ENCODE data around the gene LRP8. TPM values are rescaled to one million over a fixed set of nuclear protein-coding genes. Genes with fewer than 3 reads are reported as not detected.

Gene LRP8
- total and polyA plus RNA-seq, 2 experiments from 2014 or later = 2.4 to 2.7 TPM

- H3K79me2 ChIP-seq = no peaks in the 10 kb centered on the region
- no peak for DNase-seq (ENCODE audit: low spot score)
- H4K20me1 ChIP-seq (ENCODE audit: insufficient read depth, poor library complexity, severe bottlenecking) = no peaks in the 10 kb centered on the region
- H3K9me2 ChIP-seq (replicated peaks; ENCODE audit: insufficient read depth) = no peaks in the 10 kb centered on the region
- no peaks in the 10 kb centered on the region for H3K36me3 ChIP-seq (replicated peaks; ENCODE audit: insufficient read depth, low read depth)
- H3K4me3 ChIP-seq = no peak overlapping the region
- H3K27ac ChIP-seq = no peak overlapping the region
- no peaks in the 10 kb centered on the region for H3K4me1 ChIP-seq (ENCODE audit: insufficient read depth)
- 90% methylated on average over 11 of the region's 11 CpGs for whole genome bisulfite sequencing (ENCODE audit: low lambda C conversion rate, missing lambda C conversion rate)
- no peak overlapping the region for H2AFZ ChIP-seq
- TF ChIP-seq CTCF (IDR thresholded peaks at IDR 0.05; ENCODE audit: poor library complexity) = no peak
- no peak for TF ChIP-seq EZH2phosphoT487 (IDR thresholded peaks at IDR 0.05; ENCODE audit: low read depth, severe bottlenecking, unreplicated experiment)
- no peak for TF ChIP-seq EZH2 (IDR thresholded peaks at IDR 0.05; ENCODE audit: borderline replicate concordance)
- no peaks in the 10 kb centered on the region for H3K9me3 ChIP-seq (ENCODE audit: low read depth)
- peaks cover 3% of the 10 kb centered on the region for H3K27me3 ChIP-seq
- H3K4me2 ChIP-seq = no peak overlapping the region
These were observed 41.3 kb upstream of the LRP8 start for GRCh38 chr1:53369034-53369750.

- Histone ChIP-seq H3K9me2 (replicated peaks; ENCODE audit: insufficient read depth) (no peaks in the 10 kb centered on the region), H2AFZ (no peak overlapping the region), H3K36me3 (replicated peaks; ENCODE audit: insufficient read depth, low read depth) (no peaks in the 10 kb centered on the region)
These were observed 40.6 kb upstream of the LRP8 start for GRCh38 chr1:53368314-53369033.

GRCh38 chr1:53367503-53368313 is 39.8 kb upstream of the LRP8 start:
- TF ChIP-seq EZH2phosphoT487 (IDR thresholded peaks at IDR 0.05; ENCODE audit: low read depth, severe bottlenecking, unreplicated experiment) (no peak), CTCF (IDR thresholded peaks at IDR 0.05; ENCODE audit: poor library complexity) (no peak), EZH2 (IDR thresholded peaks at IDR 0.05; ENCODE audit: borderline replicate concordance) (no peak)
- no peak overlapping the region for H3K4me2 ChIP-seq
- no peaks in the 10 kb centered on the region for H3K79me2 ChIP-seq
- no peaks in the 10 kb centered on the region for H3K36me3 ChIP-seq (replicated peaks; ENCODE audit: insufficient read depth, low read depth)
- no peak overlapping the region for H2AFZ ChIP-seq
- no peak overlapping the region for H3K27ac ChIP-seq
- H3K4me3 ChIP-seq = no peak overlapping the region
- H4K20me1 ChIP-seq (ENCODE audit: insufficient read depth, poor library complexity, severe bottlenecking) = no peaks in the 10 kb centered on the region
- no peaks in the 10 kb centered on the region for H3K9me2 ChIP-seq (replicated peaks; ENCODE audit: insufficient read depth)
- peaks cover 3% of the 10 kb centered on the region for H3K27me3 ChIP-seq
- DNase-seq (ENCODE audit: low spot score) = no peak
- WGBS (ENCODE audit: low lambda C conversion rate, missing lambda C conversion rate) = 71% methylated on average over 7 of the region's 7 CpGs
- H3K4me1 ChIP-seq (ENCODE audit: insufficient read depth) = no peaks in the 10 kb centered on the region
- no peaks in the 10 kb centered on the region for H3K9me3 ChIP-seq (ENCODE audit: low read depth)

More at GRCh38 chr1:53368314-53369033, 40.6 kb upstream of the LRP8 start:
- Histone ChIP-seq H3K79me2 (no peaks in the 10 kb centered on the region), H3K4me2 (no peak overlapping the region), H3K27me3 (peaks cover 3% of the 10 kb centered on the region), H3K27ac (no peak overlapping the region), H3K4me3 (no peak overlapping the region), H3K9me3 (ENCODE audit: low read depth) (no peaks in the 10 kb centered on the region), H4K20me1 (ENCODE audit: insufficient read depth, poor library complexity, severe bottlenecking) (no peaks in the 10 kb centered on the region), H3K4me1 (ENCODE audit: insufficient read depth) (no peaks in the 10 kb centered on the region)
- no peak for TF ChIP-seq CTCF (IDR thresholded peaks at IDR 0.05; ENCODE audit: poor library complexity)
- TF ChIP-seq EZH2 (IDR thresholded peaks at IDR 0.05; ENCODE audit: borderline replicate concordance) = no peak
- TF ChIP-seq EZH2phosphoT487 (IDR thresholded peaks at IDR 0.05; ENCODE audit: low read depth, severe bottlenecking, unreplicated experiment) = no peak
- no peak for DNase-seq (ENCODE audit: low spot score)
- WGBS (ENCODE audit: low lambda C conversion rate, missing lambda C conversion rate) = 88% methylated on average over 14 of the region's 14 CpGs

Data from hepatocyte (in vitro differentiated cells).